ENCODE data around the gene CALHM4. TPM values are rescaled to one million over a fixed set of nuclear protein-coding genes. Genes with fewer than 3 reads are reported as not detected.

The CALHM4 gene
- total RNA-seq, 1 experiment from 2014 or later, result not detected

DNA sequence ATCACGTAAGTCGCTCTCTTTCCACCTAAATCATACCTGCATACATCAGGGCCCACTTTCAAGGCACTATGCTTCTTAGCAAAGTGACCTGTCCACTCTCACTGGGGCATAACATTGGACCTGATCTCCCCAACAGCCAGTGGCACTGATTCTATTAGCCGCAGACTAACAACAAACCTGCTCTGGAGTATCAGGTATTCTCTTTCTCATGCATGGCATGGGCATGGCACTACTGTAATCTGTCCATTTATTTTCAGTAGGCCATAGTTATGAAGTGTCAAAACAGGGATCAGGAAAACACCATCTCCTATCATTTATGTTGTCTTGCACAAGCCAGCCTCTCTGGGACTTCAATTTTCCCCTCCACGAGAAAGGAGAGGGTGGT, 8.5 kb downstream of the CALHM4 start:
- no peak overlapping the region for H3K9ac ChIP-seq (ENCODE audit: low read length)
- ATAC-seq (no peak), DNase-seq (no peak)
- H3K27me3 ChIP-seq (ENCODE audit: low read length), result no peaks in the 10 kb centered on the region
- H3K4me1 ChIP-seq (ENCODE audit: insufficient read depth, low read length), result peaks cover 16% of the 10 kb centered on the region
- ChIA-PET POLR2A (ENCODE audit: unreplicated experiment) (no interaction called here), CTCF (no interaction called here)
- no peak overlapping the region for H3K4me3 ChIP-seq (ENCODE audit: low read length)
- no peak overlapping the region for H2AFZ ChIP-seq (ENCODE audit: low read length)
- no peak overlapping the region for H3K4me2 ChIP-seq (ENCODE audit: low read length)
- no peaks in the 10 kb centered on the region for H3K36me3 ChIP-seq (ENCODE audit: low read depth, low read length)
- no peak overlapping the region for H3K27ac ChIP-seq (ENCODE audit: low read length)
- H3F3A ChIP-seq (ENCODE audit: low read length, unreplicated experiment), result no peaks in the 10 kb centered on the region
- intact Hi-C loops (cut with micrococcal nuclease), result no loop called here
- no peaks in the 10 kb centered on the region for H3K79me2 ChIP-seq (ENCODE audit: low read length)
- BruUV-seq (replicated peaks), result no TSS peak
- H4K20me1 ChIP-seq (ENCODE audit: low read length), result no peaks in the 10 kb centered on the region
- no peaks in the 10 kb centered on the region for H3K9me2 ChIP-seq (replicated peaks; ENCODE audit: low read length)
- H3K9me3 ChIP-seq (ENCODE audit: low read length), result no peaks in the 10 kb centered on the region
- TF ChIP-seq, protein P1, sequence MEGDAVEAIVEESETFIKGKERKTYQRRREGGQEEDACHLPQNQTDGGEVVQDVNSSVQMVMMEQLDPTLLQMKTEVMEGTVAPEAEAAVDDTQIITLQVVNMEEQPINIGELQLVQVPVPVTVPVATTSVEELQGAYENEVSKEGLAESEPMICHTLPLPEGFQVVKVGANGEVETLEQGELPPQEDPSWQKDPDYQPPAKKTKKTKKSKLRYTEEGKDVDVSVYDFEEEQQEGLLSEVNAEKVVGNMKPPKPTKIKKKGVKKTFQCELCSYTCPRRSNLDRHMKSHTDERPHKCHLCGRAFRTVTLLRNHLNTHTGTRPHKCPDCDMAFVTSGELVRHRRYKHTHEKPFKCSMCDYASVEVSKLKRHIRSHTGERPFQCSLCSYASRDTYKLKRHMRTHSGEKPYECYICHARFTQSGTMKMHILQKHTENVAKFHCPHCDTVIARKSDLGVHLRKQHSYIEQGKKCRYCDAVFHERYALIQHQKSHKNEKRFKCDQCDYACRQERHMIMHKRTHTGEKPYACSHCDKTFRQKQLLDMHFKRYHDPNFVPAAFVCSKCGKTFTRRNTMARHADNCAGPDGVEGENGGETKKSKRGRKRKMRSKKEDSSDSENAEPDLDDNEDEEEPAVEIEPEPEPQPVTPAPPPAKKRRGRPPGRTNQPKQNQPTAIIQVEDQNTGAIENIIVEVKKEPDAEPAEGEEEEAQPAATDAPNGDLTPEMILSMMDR (conservative IDR thresholded peaks at IDR 0.05; ENCODE audit: low read depth, low read length), result no peak
- TF ChIP-seq EZH2 (IDR thresholded peaks at IDR 0.05; ENCODE audit: low read length, unreplicated experiment) (no peak), EZH2phosphoT487 (IDR thresholded peaks at IDR 0.05; ENCODE audit: borderline replicate concordance, low read length) (no peak)

DNA sequence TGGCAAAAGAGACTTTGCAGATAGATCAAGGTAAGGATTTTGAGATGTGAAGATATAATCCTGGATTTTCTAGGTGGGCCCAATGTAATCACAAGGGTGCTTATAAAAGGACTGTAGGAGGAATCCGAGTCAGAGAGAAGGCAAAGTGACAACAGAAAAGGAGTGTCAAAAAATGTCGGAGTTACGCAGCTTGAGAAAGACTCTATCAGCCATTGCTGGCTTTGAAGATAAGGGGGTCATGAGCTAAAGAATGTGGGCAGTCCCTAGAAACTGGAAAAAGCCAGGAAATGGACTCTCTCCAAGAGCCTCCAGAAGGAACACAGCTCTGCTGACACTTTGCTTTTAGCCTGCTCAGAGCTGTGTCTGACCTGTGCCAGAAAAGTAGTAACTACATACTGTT, 9.1 kb downstream of the CALHM4 start:
- Histone ChIP-seq H3K27ac (ENCODE audit: low read length) (no peak overlapping the region), H3K9me3 (ENCODE audit: low read length) (no peaks in the 10 kb centered on the region), H2AFZ (ENCODE audit: low read length) (no peak overlapping the region), H3K36me3 (ENCODE audit: low read depth, low read length) (no peaks in the 10 kb centered on the region), H3K4me1 (ENCODE audit: insufficient read depth, low read length) (peaks cover 12% of the 10 kb centered on the region), H3K79me2 (ENCODE audit: low read length) (no peaks in the 10 kb centered on the region), H3K9me2 (replicated peaks; ENCODE audit: low read length) (no peaks in the 10 kb centered on the region), H3K9ac (ENCODE audit: low read length) (no peak overlapping the region), H3K27me3 (ENCODE audit: low read length) (no peaks in the 10 kb centered on the region), H3K4me2 (ENCODE audit: low read length) (no peak overlapping the region), H4K20me1 (ENCODE audit: low read length) (no peaks in the 10 kb centered on the region), H3F3A (ENCODE audit: low read length, unreplicated experiment) (no peaks in the 10 kb centered on the region), H3K4me3 (ENCODE audit: low read length) (no peak overlapping the region)
- ChIA-PET CTCF (no interaction called here), POLR2A (ENCODE audit: unreplicated experiment) (interaction anchor here (0.6 kb wide), 1 partner anchor 139 kb away, joined by 3 read pairs; no protein-coding TSS in a partner anchor)
- TF ChIP-seq, protein P1 (conservative IDR thresholded peaks at IDR 0.05; ENCODE audit: low read depth, low read length), result no peak
- TF ChIP-seq EZH2phosphoT487 (IDR thresholded peaks at IDR 0.05; ENCODE audit: borderline replicate concordance, low read length) (no peak), EZH2 (IDR thresholded peaks at IDR 0.05; ENCODE audit: low read length, unreplicated experiment) (no peak)
- DNase-seq (no peak), ATAC-seq (no peak)
- intact Hi-C loops (cut with micrococcal nuclease), result no loop called here
- no TSS peak for BruUV-seq (replicated peaks)

DNA sequence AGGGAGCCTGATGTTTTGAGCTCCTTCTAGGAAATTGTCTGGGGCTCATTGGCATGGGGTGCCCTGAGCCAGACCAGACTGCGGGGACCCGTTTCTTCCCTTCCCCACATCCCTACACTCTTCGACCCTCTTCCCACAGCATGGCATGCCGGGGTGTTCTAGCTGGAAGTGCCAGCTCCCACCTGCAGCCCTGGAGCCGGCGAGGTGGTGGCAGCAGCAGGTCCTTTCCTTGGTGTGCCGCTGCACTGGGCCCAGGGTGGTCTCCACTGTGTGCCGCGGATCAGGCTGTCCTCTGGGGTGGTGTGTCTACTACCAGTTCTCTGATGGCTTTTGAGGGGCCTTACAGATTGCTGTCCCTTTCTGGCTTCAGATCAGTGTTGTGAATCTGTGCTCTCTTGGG, 10.3 kb downstream of the CALHM4 start:
- H3K4me3 ChIP-seq (ENCODE audit: low read length), result no peak overlapping the region
- BruUV-seq (replicated peaks), result no TSS peak

More for the DNA sequence above, 10.3 kb downstream of the CALHM4 start:
- Histone ChIP-seq H3K9me2 (replicated peaks; ENCODE audit: low read length) (no peaks in the 10 kb centered on the region), H3K27me3 (ENCODE audit: low read length) (no peaks in the 10 kb centered on the region), H3K27ac (ENCODE audit: low read length) (no peak overlapping the region), H4K20me1 (ENCODE audit: low read length) (no peaks in the 10 kb centered on the region), H3K36me3 (ENCODE audit: low read depth, low read length) (no peaks in the 10 kb centered on the region), H3F3A (ENCODE audit: low read length, unreplicated experiment) (no peaks in the 10 kb centered on the region), H3K4me2 (ENCODE audit: low read length) (no peak overlapping the region), H3K9ac (ENCODE audit: low read length) (no peak overlapping the region), H3K79me2 (ENCODE audit: low read length) (no peaks in the 10 kb centered on the region), H3K9me3 (ENCODE audit: low read length) (no peaks in the 10 kb centered on the region), H2AFZ (ENCODE audit: low read length) (no peak overlapping the region), H3K4me1 (ENCODE audit: insufficient read depth, low read length) (0 out of 2 replicates have a peak, but pooled peaks cover 2% of the 10 kb centered on the region)
- CTCF ChIA-PET, result no interaction called here
- TF ChIP-seq, protein P1 (conservative IDR thresholded peaks at IDR 0.05; ENCODE audit: low read depth, low read length), result no peak
- no peak for TF ChIP-seq EZH2phosphoT487 (IDR thresholded peaks at IDR 0.05; ENCODE audit: borderline replicate concordance, low read length)
- TF ChIP-seq EZH2 (IDR thresholded peaks at IDR 0.05; ENCODE audit: low read length, unreplicated experiment), result no peak
- ATAC-seq (no peak), DNase-seq (no peak)
- POLR2A ChIA-PET (ENCODE audit: unreplicated experiment), result no interaction called here
- intact Hi-C loops (cut with micrococcal nuclease), result no loop called here
